Neutrophil (primary cell): ENCODE results near the gene COMTD1.
"Not testable (repeated sequence)": the region's sequence is repeated elsewhere in the genome, so short reads cannot be mapped to it uniquely, and the experiment has no call there.

Experiments used
- H3K27ac ChIP-seq: fragments of 200-600 bp; sonication (generic); 2 replicates; pipeline ENCODE4 v1.5.1; 2016; ENCODE audit warnings: mild to moderate bottlenecking, moderate library complexity
- H3K27me3 ChIP-seq: fragments of 200-600 bp; sonication (generic); 2 replicates; pipeline ENCODE4 v1.6.0; 2016; ENCODE audit warnings: mild to moderate bottlenecking
- H3K36me3 ChIP-seq: fragments of 200-600 bp; sonication (generic); 2 replicates; pipeline ENCODE4 v1.5.1; 2017
- H3K4me1 ChIP-seq, 2 experiments: fragments of 200-600 bp in 1 of 2; sonication (generic) in 1 of 2; 1 replicate in 1 of 2; 2 replicates in 1 of 2; pipeline versions ENCODE4 v1.5.1 to v1.6.1; 2013 to 2016; ENCODE audit warnings: low read depth in 1 of 2, low read length in 1 of 2, mild to moderate bottlenecking in 1 of 2, moderate library complexity in 1 of 2; ENCODE audit not compliant: control insufficient read depth in 1 of 2, insufficient read depth in 1 of 2
- H3K4me3 ChIP-seq, 2 experiments: fragments of 200-600 bp in 1 of 2; sonication (generic) in 1 of 2; 1 replicate in 1 of 2; 2 replicates in 1 of 2; pipeline ENCODE4 v1.5.1; 2013 to 2016; ENCODE audit warnings: low read depth in 1 of 2, low read length in 1 of 2, mild to moderate bottlenecking in 1 of 2, moderate library complexity in 1 of 2
- H3K9me3 ChIP-seq: fragments of 200-600 bp; sonication (generic); 2 replicates; pipeline ENCODE4 v1.5.1; 2016
- TF ChIP-seq, protein P1 (sequence below): fragments of 200-600 bp; sonication (generic); IDR thresholded peaks from 2 replicates; pipeline ENCODE4 v1.5.1; 2016; ENCODE audit warnings: antibody characterized with exemption

The COMTD1 gene

DNA sequence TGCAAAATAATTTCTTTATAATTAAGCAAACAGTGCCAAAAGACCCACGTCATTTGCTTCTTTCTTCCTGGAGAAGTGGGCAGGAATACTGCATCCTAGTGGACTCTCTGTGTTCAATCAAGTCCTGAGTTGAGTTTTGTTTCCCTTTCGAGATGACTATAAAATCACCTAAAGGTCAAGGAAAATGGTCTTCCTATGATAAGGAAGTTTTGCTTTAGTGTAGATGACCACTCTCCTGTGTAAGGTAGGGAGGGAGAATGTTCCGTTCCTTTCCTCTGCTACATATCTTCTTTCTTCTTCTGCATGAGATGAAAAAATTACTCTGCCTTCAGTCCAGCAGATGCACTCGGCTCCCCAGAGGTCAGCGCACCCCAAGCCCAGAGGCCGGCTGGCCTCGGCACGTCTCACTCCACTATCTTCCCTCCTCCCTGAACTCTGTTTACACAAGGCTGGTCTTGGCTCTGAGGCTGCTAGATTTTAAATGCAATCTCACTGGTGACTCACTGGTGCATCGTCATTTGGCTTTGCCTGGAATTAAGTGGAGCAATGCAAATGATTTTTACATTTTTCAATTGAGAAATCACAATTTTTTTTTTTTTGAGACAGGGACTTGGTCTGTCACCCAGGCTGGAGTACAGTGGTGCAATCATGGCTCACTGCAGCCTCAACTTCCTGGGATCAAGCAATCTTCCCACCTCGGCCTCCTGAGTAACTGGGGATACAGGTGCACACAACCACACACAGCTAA lies 43.8 kb downstream of the COMTD1 start:
- H3K4me3 ChIP-seq, result no peak overlapping the region
- H3K36me3 ChIP-seq, result peaks cover 8% of the 10 kb centered on the region
- H3K27ac ChIP-seq, result no peak overlapping the region
- no peaks in the 10 kb centered on the region for H3K4me1 ChIP-seq
- TF ChIP-seq, protein P1, sequence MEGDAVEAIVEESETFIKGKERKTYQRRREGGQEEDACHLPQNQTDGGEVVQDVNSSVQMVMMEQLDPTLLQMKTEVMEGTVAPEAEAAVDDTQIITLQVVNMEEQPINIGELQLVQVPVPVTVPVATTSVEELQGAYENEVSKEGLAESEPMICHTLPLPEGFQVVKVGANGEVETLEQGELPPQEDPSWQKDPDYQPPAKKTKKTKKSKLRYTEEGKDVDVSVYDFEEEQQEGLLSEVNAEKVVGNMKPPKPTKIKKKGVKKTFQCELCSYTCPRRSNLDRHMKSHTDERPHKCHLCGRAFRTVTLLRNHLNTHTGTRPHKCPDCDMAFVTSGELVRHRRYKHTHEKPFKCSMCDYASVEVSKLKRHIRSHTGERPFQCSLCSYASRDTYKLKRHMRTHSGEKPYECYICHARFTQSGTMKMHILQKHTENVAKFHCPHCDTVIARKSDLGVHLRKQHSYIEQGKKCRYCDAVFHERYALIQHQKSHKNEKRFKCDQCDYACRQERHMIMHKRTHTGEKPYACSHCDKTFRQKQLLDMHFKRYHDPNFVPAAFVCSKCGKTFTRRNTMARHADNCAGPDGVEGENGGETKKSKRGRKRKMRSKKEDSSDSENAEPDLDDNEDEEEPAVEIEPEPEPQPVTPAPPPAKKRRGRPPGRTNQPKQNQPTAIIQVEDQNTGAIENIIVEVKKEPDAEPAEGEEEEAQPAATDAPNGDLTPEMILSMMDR, result no peak
- no peaks in the 10 kb centered on the region for H3K9me3 ChIP-seq
- H3K27me3 ChIP-seq, result no peaks in the 10 kb centered on the region

DNA sequence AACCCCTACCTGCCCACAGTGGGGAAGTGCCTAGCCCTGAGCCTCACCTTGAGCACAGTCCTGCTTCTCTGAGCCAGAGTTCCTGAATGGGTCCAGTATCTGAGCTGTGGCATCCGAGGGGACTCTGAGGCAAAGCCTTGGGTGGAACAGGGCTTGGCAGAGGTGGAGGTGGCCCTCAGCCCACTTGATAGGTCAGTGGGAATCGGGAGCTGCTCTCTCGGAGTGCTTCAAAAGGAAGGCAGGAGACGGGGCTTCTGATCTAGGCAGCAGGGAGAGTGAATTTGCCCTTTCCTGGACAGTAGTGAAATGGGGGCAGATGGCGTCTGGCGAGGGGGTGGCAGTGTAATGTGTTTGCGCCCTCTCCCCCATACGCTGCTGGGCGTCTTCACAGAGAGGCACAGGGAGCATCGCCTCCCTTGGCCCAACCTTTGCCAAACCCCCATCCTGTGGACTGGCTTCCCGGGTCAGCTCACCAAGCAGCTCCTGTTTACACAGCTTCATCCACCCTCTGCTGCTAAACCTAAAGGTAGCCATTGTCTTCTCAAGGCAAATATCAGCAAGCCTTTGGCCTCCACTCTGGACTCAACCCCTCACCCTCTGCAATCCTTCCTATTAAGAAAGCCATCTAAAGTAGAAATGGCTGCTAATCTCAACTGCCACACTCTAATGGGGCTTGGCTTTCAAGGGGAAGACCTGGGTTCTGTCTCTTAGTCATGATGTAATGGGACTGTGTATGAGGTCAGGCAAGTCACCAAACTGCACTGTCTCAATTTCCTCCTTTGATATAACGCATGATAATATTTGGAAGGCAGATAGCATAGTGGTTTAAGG lies 46.3 kb downstream of the COMTD1 start:
- TF ChIP-seq, protein P1, result no peak
- Histone ChIP-seq H3K9me3 (no peaks in the 10 kb centered on the region), H3K27ac (no peak overlapping the region), H3K36me3 (peaks cover 18% of the 10 kb centered on the region), H3K4me3 (no peak overlapping the region), H3K27me3 (no peaks in the 10 kb centered on the region), H3K4me1 (no peaks in the 10 kb centered on the region)

DNA sequence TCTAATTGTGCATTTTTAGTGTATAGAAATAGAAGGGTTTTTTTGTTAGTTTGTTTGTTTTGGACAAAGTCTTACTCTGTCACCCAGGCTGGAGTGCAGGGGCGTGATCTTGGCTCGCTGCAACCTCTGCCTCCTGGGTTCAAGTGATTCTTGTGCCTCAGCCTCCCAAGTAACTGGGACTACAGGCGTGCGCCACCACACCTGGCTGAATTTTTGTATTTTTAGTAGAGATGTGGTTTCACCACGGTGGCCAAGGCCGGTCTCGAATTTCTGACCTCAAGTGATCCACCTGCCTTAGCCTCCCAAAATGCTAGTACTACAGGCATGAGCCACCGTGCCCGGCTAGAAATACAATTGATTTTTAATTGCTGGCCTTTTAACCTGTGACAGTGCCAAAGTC lies 47.2 kb downstream of the COMTD1 start:
- not testable (repeated sequence) for H3K4me3 ChIP-seq, H3K27me3 ChIP-seq, H3K27ac ChIP-seq, H3K9me3 ChIP-seq, H3K4me1 ChIP-seq
- H3K36me3 ChIP-seq, result peaks cover 19% of the 10 kb centered on the region

DNA sequence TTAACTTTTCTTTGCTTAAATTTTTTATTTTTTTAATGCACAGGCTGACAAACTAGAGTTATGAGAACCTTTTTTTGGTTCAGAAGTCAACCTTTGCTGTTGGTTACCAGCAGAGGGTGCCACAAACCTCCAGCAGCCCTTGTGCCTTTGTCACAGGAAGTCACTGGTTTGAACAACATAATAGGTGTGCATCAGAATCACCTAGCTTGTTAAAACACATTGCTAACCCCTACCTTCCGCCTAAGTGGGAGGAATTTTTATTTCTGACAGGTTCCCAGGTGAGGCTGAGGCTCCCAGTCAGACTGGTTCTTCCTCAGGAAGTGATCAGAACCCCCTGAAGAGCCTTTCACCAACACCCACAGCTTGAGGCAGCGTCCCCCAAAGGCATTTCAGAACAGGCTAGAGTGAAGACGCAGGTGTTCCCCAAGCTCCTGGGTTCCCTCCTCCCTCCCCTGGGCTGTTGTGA lies 47.8 kb downstream of the COMTD1 start:
- H3K9me3 ChIP-seq, result no peaks in the 10 kb centered on the region
- TF ChIP-seq, protein P1, result no peak
- no peak overlapping the region for H3K4me3 ChIP-seq
- no peaks in the 10 kb centered on the region for H3K4me1 ChIP-seq
- peaks cover 21% of the 10 kb centered on the region for H3K36me3 ChIP-seq
- no peak overlapping the region for H3K27ac ChIP-seq
- H3K27me3 ChIP-seq, result no peaks in the 10 kb centered on the region

GRCh38 chr10:75186310-75186709 lies 49.4 kb downstream of the COMTD1 start:
- Histone ChIP-seq H3K4me3 (no peak overlapping the region), H3K9me3 (no peaks in the 10 kb centered on the region), H3K27ac (no peak overlapping the region), H3K36me3 (peaks cover 15% of the 10 kb centered on the region), H3K27me3 (no peaks in the 10 kb centered on the region), H3K4me1 (no peaks in the 10 kb centered on the region)
- TF ChIP-seq, protein P1, result no peak
